ENCODE results near the gene SMARCC1.

Gene SMARCC1

GRCh38 chr3:47553407-47553806 lies 228.3 kb downstream of the SMARCC1 start:
- peak in 1 of 56 donors; percentile 13 for DNase-seq

- peak in 53 of 56 donors; percentile 5 to 98 (median 66) for DNase-seq
Observed at GRCh38 chr3:47542471-47543173, 239.1 kb downstream of the SMARCC1 start.

GRCh38 chr3:47541583-47542108 lies 240.0 kb downstream of the SMARCC1 start:
- DNase-seq, result no peak

- no peak for DNase-seq
Observed at GRCh38 chr3:47540281-47540680, 241.4 kb downstream of the SMARCC1 start.

GRCh38 chr3:47536967-47537366 lies 244.7 kb downstream of the SMARCC1 start:
- peak in 3 of 56 donors; percentile 20 to 36 (median 28) for DNase-seq

GRCh38 chr3:47536221-47536891 lies 245.3 kb downstream of the SMARCC1 start:
- DNase-seq, result peak in 53 of 56 donors; percentile 9 to 89 (median 66)
